ENCODE measurements around the gene MEIS2. TPM values are rescaled to one million over a fixed set of nuclear protein-coding genes. Genes with fewer than 3 reads are reported as not detected.

The MEIS2 gene
- total RNA-seq, 2 donors from 2014 or later: 7.1 to 9.7 TPM

DNA sequence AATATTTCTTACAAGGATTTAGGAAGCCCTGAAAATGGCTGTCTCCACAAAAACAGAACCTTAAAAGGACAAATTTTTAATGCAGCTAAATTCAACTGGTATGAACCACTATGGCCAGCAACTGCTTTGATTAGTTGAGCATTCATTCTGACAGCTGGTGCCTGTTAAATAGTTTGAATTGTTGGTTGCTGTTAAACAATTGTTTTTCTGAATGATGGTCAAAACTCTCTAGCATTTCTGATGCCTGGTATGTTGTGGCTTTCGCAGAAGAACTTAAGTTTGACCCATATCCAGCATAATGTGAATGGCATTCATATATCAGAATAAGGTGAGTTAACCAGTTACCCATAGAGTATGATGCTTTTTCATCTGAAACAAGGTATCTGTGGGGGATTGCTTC lies 138.4 kb downstream of the MEIS2 start:
- no peak for TF ChIP-seq CTCF (conservative IDR thresholded peaks at IDR 0.05)
- Mint-ChIP-seq H3K27ac (no peak overlapping the region), H3K27me3 (ENCODE audit: insufficient read depth) (peaks cover 10% of the 10 kb centered on the region), H3K36me3 (ENCODE audit: low read depth) (no peaks in the 10 kb centered on the region), H3K9me3 (no peaks in the 10 kb centered on the region), H3K4me1 (peaks cover 14% of the 10 kb centered on the region), H3K4me3 (no peak overlapping the region)
- Histone ChIP-seq H3K27me3 (ENCODE audit: control insufficient read depth, insufficient read depth, low read length, poor library complexity, severe bottlenecking) (peaks cover 19% of the 10 kb centered on the region), H3K4me3 (ENCODE audit: low read length) (no peak overlapping the region), H3K27ac (ENCODE audit: low read depth, low read length) (no peak overlapping the region), H3K4me1 (ENCODE audit: control insufficient read depth, insufficient read depth, low read length) (peaks cover 5% of the 10 kb centered on the region), H3K36me3 (ENCODE audit: control insufficient read depth, insufficient read depth, low read length) (no peaks in the 10 kb centered on the region), H3K9me3 (ENCODE audit: control insufficient read depth, low read length) (no peaks in the 10 kb centered on the region), H3K9ac (ENCODE audit: extremely low read depth, low read length, poor library complexity, severe bottlenecking) (no peak overlapping the region)
- WGBS, 2 experiments (ENCODE audit: insufficient coverage in 1 of 2, insufficient read length in 1 of 2): 95 to 100% methylated on average over 1 of the region's 1 CpG
- no peak for DNase-seq

DNA sequence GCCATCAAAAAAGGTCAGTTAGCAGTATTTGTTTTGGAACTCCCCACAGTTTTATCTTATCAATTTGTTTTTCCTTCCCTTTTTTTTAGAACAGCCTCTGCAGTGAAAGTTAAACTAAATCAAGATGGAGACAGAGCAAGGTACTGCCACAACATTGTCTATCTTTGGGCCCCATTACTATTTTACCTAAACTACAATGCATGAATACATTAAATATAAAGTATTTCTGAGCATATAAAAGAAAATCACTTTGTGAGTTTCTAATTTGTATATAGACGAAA lies 139.5 kb downstream of the MEIS2 start:
- Mint-ChIP-seq H3K4me1 (peaks cover 14% of the 10 kb centered on the region), H3K27ac (no peak overlapping the region), H3K36me3 (ENCODE audit: low read depth) (no peaks in the 10 kb centered on the region), H3K9me3 (no peaks in the 10 kb centered on the region), H3K27me3 (ENCODE audit: insufficient read depth) (peaks cover 10% of the 10 kb centered on the region), H3K4me3 (no peak overlapping the region)
- Histone ChIP-seq H3K9me3 (ENCODE audit: control insufficient read depth, low read length) (no peaks in the 10 kb centered on the region), H3K36me3 (ENCODE audit: control insufficient read depth, insufficient read depth, low read length) (no peaks in the 10 kb centered on the region), H3K9ac (ENCODE audit: extremely low read depth, low read length, poor library complexity, severe bottlenecking) (no peak overlapping the region), H3K4me3 (ENCODE audit: low read length) (no peak overlapping the region), H3K27me3 (ENCODE audit: control insufficient read depth, insufficient read depth, low read length, poor library complexity, severe bottlenecking) (peaks cover 19% of the 10 kb centered on the region), H3K27ac (ENCODE audit: low read depth, low read length) (no peak overlapping the region), H3K4me1 (ENCODE audit: control insufficient read depth, insufficient read depth, low read length) (peaks cover 5% of the 10 kb centered on the region)
- DNase-seq: no peak
- no peak for TF ChIP-seq CTCF (conservative IDR thresholded peaks at IDR 0.05)
- no CpG with 5 or more reads among the region's 1 CpG for WGBS, 2 experiments (ENCODE audit: insufficient coverage in 1 of 2, insufficient read length in 1 of 2)

- Histone ChIP-seq H3K36me3 (ENCODE audit: control insufficient read depth, insufficient read depth, low read length) (no peaks in the 10 kb centered on the region), H3K27ac (ENCODE audit: low read depth, low read length) (no peak overlapping the region), H3K9me3 (ENCODE audit: control insufficient read depth, low read length) (no peaks in the 10 kb centered on the region), H3K4me3 (ENCODE audit: low read length) (no peak overlapping the region), H3K27me3 (ENCODE audit: control insufficient read depth, insufficient read depth, low read length, poor library complexity, severe bottlenecking) (peaks cover 19% of the 10 kb centered on the region), H3K4me1 (ENCODE audit: control insufficient read depth, insufficient read depth, low read length) (peaks cover 5% of the 10 kb centered on the region), H3K9ac (ENCODE audit: extremely low read depth, low read length, poor library complexity, severe bottlenecking) (no peak overlapping the region)
- peaks cover 10% of the 10 kb centered on the region for H3K27me3 Mint-ChIP-seq (ENCODE audit: insufficient read depth)
- no peak for TF ChIP-seq CTCF (conservative IDR thresholded peaks at IDR 0.05)
- DNase-seq: no peak
- WGBS, 2 experiments (ENCODE audit: insufficient coverage in 1 of 2, insufficient read length in 1 of 2): 79% methylated on average over 2 of the region's 2 CpGs; no CpG with 5 or more reads in 1 of the 2 experiments
- H3K27ac Mint-ChIP-seq: no peak overlapping the region
- no peak overlapping the region for H3K4me3 Mint-ChIP-seq
- no peaks in the 10 kb centered on the region for H3K36me3 Mint-ChIP-seq (ENCODE audit: low read depth)
- peaks cover 14% of the 10 kb centered on the region for H3K4me1 Mint-ChIP-seq
- no peaks in the 10 kb centered on the region for H3K9me3 Mint-ChIP-seq
Observed at GRCh38 chr15:36960179-36960946, 140.0 kb downstream of the MEIS2 start.
